Panc1 (cell line): ENCODE data around the gene INCA1.

ENCODE experiments used
- POLR2AphosphoS5 ChIP-seq: IDR thresholded peaks from 2 replicates; pipeline ENCODE4 v1.6.1; 2012; ENCODE audit warnings: mild to moderate bottlenecking, low read depth, low read length, moderate library complexity
- SIN3A ChIP-seq: IDR thresholded peaks from 2 replicates; pipeline ENCODE4 v1.6.1; 2012; ENCODE audit warnings: low read depth, mild to moderate bottlenecking, low read length, moderate library complexity, borderline replicate concordance; ENCODE audit not compliant: insufficient read depth
- TCF7L2 ChIP-seq: IDR thresholded peaks from 2 replicates; pipeline ENCODE4 v1.6.1; 2011; ENCODE audit warnings: mild to moderate bottlenecking, low read depth, low read length, inconsistent platforms
- TF ChIP-seq, protein P1 (sequence below): fragments of 450-650 bp; IDR thresholded peaks from 2 replicates; pipeline ENCODE4 v1.5.1; 2017; ENCODE audit warnings: mild to moderate bottlenecking
- TF ChIP-seq, protein P2 (sequence below), 2 experiments: IDR thresholded peaks; 2 replicates each; pipeline ENCODE4 v1.6.1; 2011 to 2012; ENCODE audit warnings: low read depth in 2 of 2, control low read depth in 1 of 2, low read length in 1 of 2, mild to moderate bottlenecking in 1 of 2, moderate library complexity in 1 of 2; ENCODE audit not compliant: insufficient read depth in 1 of 2

GRCh38 chr17:4998732-4999429 lies 1.6 kb upstream of the INCA1 start:
- TF ChIP-seq, protein P1, sequence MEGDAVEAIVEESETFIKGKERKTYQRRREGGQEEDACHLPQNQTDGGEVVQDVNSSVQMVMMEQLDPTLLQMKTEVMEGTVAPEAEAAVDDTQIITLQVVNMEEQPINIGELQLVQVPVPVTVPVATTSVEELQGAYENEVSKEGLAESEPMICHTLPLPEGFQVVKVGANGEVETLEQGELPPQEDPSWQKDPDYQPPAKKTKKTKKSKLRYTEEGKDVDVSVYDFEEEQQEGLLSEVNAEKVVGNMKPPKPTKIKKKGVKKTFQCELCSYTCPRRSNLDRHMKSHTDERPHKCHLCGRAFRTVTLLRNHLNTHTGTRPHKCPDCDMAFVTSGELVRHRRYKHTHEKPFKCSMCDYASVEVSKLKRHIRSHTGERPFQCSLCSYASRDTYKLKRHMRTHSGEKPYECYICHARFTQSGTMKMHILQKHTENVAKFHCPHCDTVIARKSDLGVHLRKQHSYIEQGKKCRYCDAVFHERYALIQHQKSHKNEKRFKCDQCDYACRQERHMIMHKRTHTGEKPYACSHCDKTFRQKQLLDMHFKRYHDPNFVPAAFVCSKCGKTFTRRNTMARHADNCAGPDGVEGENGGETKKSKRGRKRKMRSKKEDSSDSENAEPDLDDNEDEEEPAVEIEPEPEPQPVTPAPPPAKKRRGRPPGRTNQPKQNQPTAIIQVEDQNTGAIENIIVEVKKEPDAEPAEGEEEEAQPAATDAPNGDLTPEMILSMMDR, result no peak
- TF ChIP-seq POLR2AphosphoS5, result no peak
- TF ChIP-seq, protein P2, sequence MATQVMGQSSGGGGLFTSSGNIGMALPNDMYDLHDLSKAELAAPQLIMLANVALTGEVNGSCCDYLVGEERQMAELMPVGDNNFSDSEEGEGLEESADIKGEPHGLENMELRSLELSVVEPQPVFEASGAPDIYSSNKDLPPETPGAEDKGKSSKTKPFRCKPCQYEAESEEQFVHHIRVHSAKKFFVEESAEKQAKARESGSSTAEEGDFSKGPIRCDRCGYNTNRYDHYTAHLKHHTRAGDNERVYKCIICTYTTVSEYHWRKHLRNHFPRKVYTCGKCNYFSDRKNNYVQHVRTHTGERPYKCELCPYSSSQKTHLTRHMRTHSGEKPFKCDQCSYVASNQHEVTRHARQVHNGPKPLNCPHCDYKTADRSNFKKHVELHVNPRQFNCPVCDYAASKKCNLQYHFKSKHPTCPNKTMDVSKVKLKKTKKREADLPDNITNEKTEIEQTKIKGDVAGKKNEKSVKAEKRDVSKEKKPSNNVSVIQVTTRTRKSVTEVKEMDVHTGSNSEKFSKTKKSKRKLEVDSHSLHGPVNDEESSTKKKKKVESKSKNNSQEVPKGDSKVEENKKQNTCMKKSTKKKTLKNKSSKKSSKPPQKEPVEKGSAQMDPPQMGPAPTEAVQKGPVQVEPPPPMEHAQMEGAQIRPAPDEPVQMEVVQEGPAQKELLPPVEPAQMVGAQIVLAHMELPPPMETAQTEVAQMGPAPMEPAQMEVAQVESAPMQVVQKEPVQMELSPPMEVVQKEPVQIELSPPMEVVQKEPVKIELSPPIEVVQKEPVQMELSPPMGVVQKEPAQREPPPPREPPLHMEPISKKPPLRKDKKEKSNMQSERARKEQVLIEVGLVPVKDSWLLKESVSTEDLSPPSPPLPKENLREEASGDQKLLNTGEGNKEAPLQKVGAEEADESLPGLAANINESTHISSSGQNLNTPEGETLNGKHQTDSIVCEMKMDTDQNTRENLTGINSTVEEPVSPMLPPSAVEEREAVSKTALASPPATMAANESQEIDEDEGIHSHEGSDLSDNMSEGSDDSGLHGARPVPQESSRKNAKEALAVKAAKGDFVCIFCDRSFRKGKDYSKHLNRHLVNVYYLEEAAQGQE (IDR thresholded peaks at IDR 0.05; ENCODE audit: insufficient read depth in 1 of 2, low read depth in 2 of 2, low read length in 1 of 2), result no peak
- TF ChIP-seq SIN3A, result no peak
- TF ChIP-seq TCF7L2, result no peak
